ENCODE data around the gene RFX4.

The RFX4 gene

GRCh38 chr12:106759526-106760183, 176.9 kb downstream of the RFX4 start:
- Histone ChIP-seq H3K4me3 (ENCODE audit: low read depth in 1 of 2, low read length in 2 of 2) (no peak overlapping the region), H3K36me3 (ENCODE audit: insufficient read depth, low read length) (no peaks in the 10 kb centered on the region), H3K9me3 (ENCODE audit: low read length) (no peaks in the 10 kb centered on the region), H3K27me3 (ENCODE audit: control insufficient read depth in 1 of 2, insufficient read depth in 2 of 2, low read length in 2 of 2) (peaks cover 0 to 4% of the 10 kb centered on the region in 2 donors), H3K9ac (ENCODE audit: low read length) (no peak overlapping the region), H3K27ac (ENCODE audit: low read depth, low read length) (no peak overlapping the region), H3K4me1 (ENCODE audit: insufficient read depth, low read length) (no peaks in the 10 kb centered on the region)

GRCh38 chr12:106760184-106760531, 177.4 kb downstream of the RFX4 start:
- no peaks in the 10 kb centered on the region for H3K9me3 ChIP-seq (ENCODE audit: low read length)
- H3K36me3 ChIP-seq (ENCODE audit: insufficient read depth, low read length), result no peaks in the 10 kb centered on the region
- H3K4me3 ChIP-seq (ENCODE audit: low read depth in 1 of 2, low read length in 2 of 2), result no peak overlapping the region
- no peaks in the 10 kb centered on the region for H3K4me1 ChIP-seq (ENCODE audit: insufficient read depth, low read length)
- peaks cover 0 to 5% of the 10 kb centered on the region in 2 donors for H3K27me3 ChIP-seq (ENCODE audit: control insufficient read depth in 1 of 2, insufficient read depth in 2 of 2, low read length in 2 of 2)
- H3K27ac ChIP-seq (ENCODE audit: low read depth, low read length), result no peak overlapping the region
- H3K9ac ChIP-seq (ENCODE audit: low read length), result no peak overlapping the region

- no peak overlapping the region for H3K9ac ChIP-seq (ENCODE audit: low read length)
- no peaks in the 10 kb centered on the region for H3K36me3 ChIP-seq (ENCODE audit: insufficient read depth, low read length)
- no peaks in the 10 kb centered on the region for H3K4me1 ChIP-seq (ENCODE audit: insufficient read depth, low read length)
- no peak overlapping the region for H3K27ac ChIP-seq (ENCODE audit: low read depth, low read length)
- H3K9me3 ChIP-seq (ENCODE audit: low read length), result no peaks in the 10 kb centered on the region
- H3K27me3 ChIP-seq (ENCODE audit: control insufficient read depth in 1 of 2, insufficient read depth in 2 of 2, low read length in 2 of 2), result peaks cover 0 to 5% of the 10 kb centered on the region in 2 donors
- H3K4me3 ChIP-seq (ENCODE audit: low read depth in 1 of 2, low read length in 2 of 2), result no peak overlapping the region
These were observed 181.4 kb downstream of the RFX4 start for GRCh38 chr12:106764220-106764619.

- Histone ChIP-seq H3K9me3 (ENCODE audit: low read length) (no peaks in the 10 kb centered on the region), H3K4me1 (ENCODE audit: insufficient read depth, low read length) (no peaks in the 10 kb centered on the region), H3K27me3 (ENCODE audit: control insufficient read depth in 1 of 2, insufficient read depth in 2 of 2, low read length in 2 of 2) (peaks cover 0 to 5% of the 10 kb centered on the region in 2 donors), H3K4me3 (ENCODE audit: low read depth in 1 of 2, low read length in 2 of 2) (no peak overlapping the region), H3K9ac (ENCODE audit: low read length) (no peak overlapping the region), H3K27ac (ENCODE audit: low read depth, low read length) (no peak overlapping the region), H3K36me3 (ENCODE audit: insufficient read depth, low read length) (no peaks in the 10 kb centered on the region)
These were observed 181.9 kb downstream of the RFX4 start for GRCh38 chr12:106764738-106765137.

- Histone ChIP-seq H3K9me3 (ENCODE audit: low read length) (no peaks in the 10 kb centered on the region), H3K9ac (ENCODE audit: low read length) (no peak overlapping the region), H3K4me1 (ENCODE audit: insufficient read depth, low read length) (no peaks in the 10 kb centered on the region), H3K4me3 (ENCODE audit: low read depth in 1 of 2, low read length in 2 of 2) (no peak overlapping the region), H3K36me3 (ENCODE audit: insufficient read depth, low read length) (no peaks in the 10 kb centered on the region), H3K27me3 (ENCODE audit: control insufficient read depth in 1 of 2, insufficient read depth in 2 of 2, low read length in 2 of 2) (peaks cover 0 to 5% of the 10 kb centered on the region in 2 donors), H3K27ac (ENCODE audit: low read depth, low read length) (no peak overlapping the region)
These were observed 183.6 kb downstream of the RFX4 start for GRCh38 chr12:106766393-106766826.

GRCh38 chr12:106767206-106767605, 184.4 kb downstream of the RFX4 start:
- no peak overlapping the region for H3K27ac ChIP-seq (ENCODE audit: low read depth, low read length)
- peaks cover 0 to 5% of the 10 kb centered on the region in 2 donors for H3K27me3 ChIP-seq (ENCODE audit: control insufficient read depth in 1 of 2, insufficient read depth in 2 of 2, low read length in 2 of 2)
- H3K4me1 ChIP-seq (ENCODE audit: insufficient read depth, low read length), result no peaks in the 10 kb centered on the region
- no peaks in the 10 kb centered on the region for H3K36me3 ChIP-seq (ENCODE audit: insufficient read depth, low read length)
- no peak overlapping the region for H3K9ac ChIP-seq (ENCODE audit: low read length)
- no peaks in the 10 kb centered on the region for H3K9me3 ChIP-seq (ENCODE audit: low read length)
- H3K4me3 ChIP-seq (ENCODE audit: low read depth in 1 of 2, low read length in 2 of 2), result no peak overlapping the region

- H3K4me1 ChIP-seq (ENCODE audit: insufficient read depth, low read length), result no peaks in the 10 kb centered on the region
- H3K27ac ChIP-seq (ENCODE audit: low read depth, low read length), result no peak overlapping the region
- no peaks in the 10 kb centered on the region for H3K36me3 ChIP-seq (ENCODE audit: insufficient read depth, low read length)
- H3K4me3 ChIP-seq (ENCODE audit: low read depth in 1 of 2, low read length in 2 of 2), result no peak overlapping the region
- peaks cover 0 to 5% of the 10 kb centered on the region in 2 donors for H3K27me3 ChIP-seq (ENCODE audit: control insufficient read depth in 1 of 2, insufficient read depth in 2 of 2, low read length in 2 of 2)
- H3K9ac ChIP-seq (ENCODE audit: low read length), result no peak overlapping the region
- H3K9me3 ChIP-seq (ENCODE audit: low read length), result no peaks in the 10 kb centered on the region
These were observed 185.4 kb downstream of the RFX4 start for GRCh38 chr12:106767954-106768822.

GRCh38 chr12:106769078-106769477, 186.3 kb downstream of the RFX4 start:
- no peak overlapping the region for H3K4me3 ChIP-seq (ENCODE audit: low read depth in 1 of 2, low read length in 2 of 2)
- H3K27ac ChIP-seq (ENCODE audit: low read depth, low read length), result no peak overlapping the region
- H3K9me3 ChIP-seq (ENCODE audit: low read length), result no peaks in the 10 kb centered on the region
- no peaks in the 10 kb centered on the region for H3K36me3 ChIP-seq (ENCODE audit: insufficient read depth, low read length)
- H3K4me1 ChIP-seq (ENCODE audit: insufficient read depth, low read length), result no peaks in the 10 kb centered on the region
- peaks cover 0 to 5% of the 10 kb centered on the region in 2 donors for H3K27me3 ChIP-seq (ENCODE audit: control insufficient read depth in 1 of 2, insufficient read depth in 2 of 2, low read length in 2 of 2)
- H3K9ac ChIP-seq (ENCODE audit: low read length), result no peak overlapping the region

GRCh38 chr12:106769546-106769945, 186.7 kb downstream of the RFX4 start:
- Histone ChIP-seq H3K4me1 (ENCODE audit: insufficient read depth, low read length) (no peaks in the 10 kb centered on the region), H3K27me3 (ENCODE audit: control insufficient read depth in 1 of 2, insufficient read depth in 2 of 2, low read length in 2 of 2) (peaks cover 0 to 2% of the 10 kb centered on the region in 2 donors), H3K27ac (ENCODE audit: low read depth, low read length) (no peak overlapping the region), H3K4me3 (ENCODE audit: low read depth in 1 of 2, low read length in 2 of 2) (no peak overlapping the region), H3K36me3 (ENCODE audit: insufficient read depth, low read length) (no peaks in the 10 kb centered on the region), H3K9ac (ENCODE audit: low read length) (no peak overlapping the region), H3K9me3 (ENCODE audit: low read length) (no peaks in the 10 kb centered on the region)

- Histone ChIP-seq H3K4me3 (ENCODE audit: low read depth in 1 of 2, low read length in 2 of 2) (no peak overlapping the region), H3K9me3 (ENCODE audit: low read length) (no peaks in the 10 kb centered on the region), H3K27ac (ENCODE audit: low read depth, low read length) (no peak overlapping the region), H3K4me1 (ENCODE audit: insufficient read depth, low read length) (peaks cover 12% of the 10 kb centered on the region), H3K9ac (ENCODE audit: low read length) (no peak overlapping the region), H3K27me3 (ENCODE audit: control insufficient read depth in 1 of 2, insufficient read depth in 2 of 2, low read length in 2 of 2) (no peaks in the 10 kb centered on the region), H3K36me3 (ENCODE audit: insufficient read depth, low read length) (no peaks in the 10 kb centered on the region)
These were observed 188.6 kb downstream of the RFX4 start for GRCh38 chr12:106771425-106771824.

- Histone ChIP-seq H3K27me3 (ENCODE audit: control insufficient read depth in 1 of 2, insufficient read depth in 2 of 2, low read length in 2 of 2) (no peaks in the 10 kb centered on the region), H3K4me1 (ENCODE audit: insufficient read depth, low read length) (peaks cover 12% of the 10 kb centered on the region), H3K9ac (ENCODE audit: low read length) (peak overlapping the region; percentile 87), H3K36me3 (ENCODE audit: insufficient read depth, low read length) (no peaks in the 10 kb centered on the region), H3K9me3 (ENCODE audit: low read length) (no peaks in the 10 kb centered on the region), H3K27ac (ENCODE audit: low read depth, low read length) (peak overlapping the region; percentile 74), H3K4me3 (ENCODE audit: low read depth in 1 of 2, low read length in 2 of 2) (peak overlapping the region; percentile 53 to 89)
These were observed 190.6 kb downstream of the RFX4 start for GRCh38 chr12:106773286-106774004.

Measured in muscle layer of colon (tissue), 2 donors.